ENCODE data around the gene TRA2B. TPM values are rescaled to one million over a fixed set of nuclear protein-coding genes. Genes with fewer than 3 reads are reported as not detected.

The TRA2B gene
- total RNA-seq, 2 experiments from 2014 or later, result 194 to 195 TPM

DNA sequence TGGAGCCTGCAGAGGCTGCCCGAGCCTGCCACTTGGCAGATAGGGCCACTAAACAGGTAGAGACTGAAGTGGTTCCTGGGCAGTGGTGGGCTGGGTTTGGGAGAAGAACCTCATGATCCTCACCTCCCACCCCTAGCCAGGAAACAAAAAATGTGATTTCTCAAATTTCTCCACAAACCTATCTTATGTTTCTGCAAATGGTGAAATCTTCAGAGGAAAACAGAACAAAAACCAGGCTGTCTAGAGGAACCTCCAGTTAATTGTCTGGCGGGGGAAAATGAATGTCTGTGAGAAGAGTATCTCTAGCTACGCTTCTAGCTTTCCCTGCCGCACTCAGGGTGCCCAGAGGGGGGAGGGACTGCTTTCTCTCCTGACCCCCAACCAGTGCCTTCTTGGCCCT is 55.9 kb downstream of the TRA2B start:
- DNase-seq, result no peak
- CTCF ChIA-PET, result interaction anchor here (1.4 kb wide), 1 partner anchor 61 kb away, joined by 3 read pairs; no protein-coding TSS in a partner anchor
- H3K9me3 Mint-ChIP-seq, result no peaks in the 10 kb centered on the region
- no peak overlapping the region for H3K27ac Mint-ChIP-seq
- H3K36me3 Mint-ChIP-seq (ENCODE audit: low read depth), result no peaks in the 10 kb centered on the region
- H3K4me3 Mint-ChIP-seq, result no peak overlapping the region
- POLR2A ChIA-PET, result no interaction called here
- H3K27me3 Mint-ChIP-seq, result peaks cover 10% of the 10 kb centered on the region
- H3K4me1 Mint-ChIP-seq, result no peaks in the 10 kb centered on the region

DNA sequence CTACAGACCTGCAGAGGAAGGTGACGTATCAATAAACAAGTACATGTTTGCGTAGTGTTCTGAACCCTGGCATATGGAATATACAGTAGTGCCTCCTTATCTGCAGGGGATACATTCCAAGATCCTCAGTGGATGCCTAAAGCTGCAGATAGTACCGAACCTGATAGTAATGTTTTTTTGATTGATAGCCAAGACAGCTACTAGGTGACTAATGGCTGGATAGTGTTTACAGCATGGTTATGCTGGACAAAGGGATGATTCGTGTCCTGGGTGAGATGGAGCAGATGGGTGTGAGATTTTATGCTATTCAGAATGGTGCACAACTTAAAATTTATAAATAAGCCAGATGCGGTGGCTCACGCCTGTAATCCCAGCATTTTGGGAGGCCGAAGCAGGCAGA is 57.2 kb downstream of the TRA2B start:
- H3K4me1 Mint-ChIP-seq, result no peaks in the 10 kb centered on the region
- ChIA-PET POLR2A (no interaction called here), CTCF (no interaction called here)
- no peak for DNase-seq
- H3K9me3 Mint-ChIP-seq, result no peaks in the 10 kb centered on the region
- no peaks in the 10 kb centered on the region for H3K36me3 Mint-ChIP-seq (ENCODE audit: low read depth)
- H3K27me3 Mint-ChIP-seq, result peaks cover 10% of the 10 kb centered on the region
- no peak overlapping the region for H3K4me3 Mint-ChIP-seq
- no peak overlapping the region for H3K27ac Mint-ChIP-seq

DNA sequence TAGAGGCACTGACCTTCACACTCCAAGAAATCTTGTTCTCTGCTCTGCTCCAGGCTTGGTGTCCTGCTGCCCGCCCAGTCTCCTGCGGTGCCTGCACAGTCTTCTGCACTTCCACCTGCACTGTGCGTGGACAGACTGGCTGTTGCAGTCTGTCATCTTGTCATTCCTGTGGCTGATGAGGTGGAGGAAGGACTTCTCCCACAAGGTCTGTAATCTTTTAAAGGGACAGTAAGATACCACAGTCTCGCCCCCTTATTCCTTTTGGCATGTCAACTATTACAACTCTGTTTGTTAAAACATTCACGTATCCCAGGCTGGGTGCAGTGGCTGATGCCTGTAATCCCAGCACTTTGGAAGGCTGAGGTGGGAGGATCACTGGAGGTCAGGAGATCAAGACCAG is 58.9 kb downstream of the TRA2B start:
- no peak overlapping the region for H3K27ac Mint-ChIP-seq
- H3K4me1 Mint-ChIP-seq, result no peaks in the 10 kb centered on the region
- H3K27me3 Mint-ChIP-seq, result peaks cover 10% of the 10 kb centered on the region
- ChIA-PET POLR2A (no interaction called here), CTCF (interaction anchor here (0.7 kb wide), 1 partner anchor 603 kb away, joined by 3 read pairs; no protein-coding TSS in a partner anchor)
- H3K9me3 Mint-ChIP-seq, result no peaks in the 10 kb centered on the region
- no peak for DNase-seq
- H3K4me3 Mint-ChIP-seq, result no peak overlapping the region
- H3K36me3 Mint-ChIP-seq (ENCODE audit: low read depth), result no peaks in the 10 kb centered on the region

DNA sequence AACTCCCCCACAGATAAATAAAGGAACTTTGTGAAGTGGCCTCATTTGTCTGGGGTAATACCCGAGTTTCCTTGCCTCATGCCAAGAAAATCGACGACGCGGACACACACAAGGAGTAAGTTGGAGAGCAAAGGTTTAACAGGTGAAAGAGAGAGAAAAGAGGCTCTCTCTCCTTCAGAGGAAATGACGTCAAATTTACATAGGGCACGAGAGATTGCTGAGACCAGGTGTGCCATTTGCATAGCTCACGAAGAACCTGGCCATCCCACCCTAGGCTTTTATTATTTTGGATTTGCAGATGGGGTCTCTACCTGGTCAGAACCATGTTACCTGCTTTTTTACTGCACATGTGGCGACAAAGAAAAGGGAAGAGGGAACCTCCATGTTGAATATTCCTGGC is 63.7 kb downstream of the TRA2B start:
- H3K36me3 Mint-ChIP-seq (ENCODE audit: low read depth), result no peaks in the 10 kb centered on the region
- no peak overlapping the region for H3K27ac Mint-ChIP-seq
- POLR2A ChIA-PET, result no interaction called here
- no peak overlapping the region for H3K4me3 Mint-ChIP-seq
- H3K27me3 Mint-ChIP-seq, result peaks cover 5% of the 10 kb centered on the region
- no peak for DNase-seq
- no peaks in the 10 kb centered on the region for H3K9me3 Mint-ChIP-seq
- CTCF ChIA-PET, result no interaction called here
- H3K4me1 Mint-ChIP-seq, result no peaks in the 10 kb centered on the region

DNA sequence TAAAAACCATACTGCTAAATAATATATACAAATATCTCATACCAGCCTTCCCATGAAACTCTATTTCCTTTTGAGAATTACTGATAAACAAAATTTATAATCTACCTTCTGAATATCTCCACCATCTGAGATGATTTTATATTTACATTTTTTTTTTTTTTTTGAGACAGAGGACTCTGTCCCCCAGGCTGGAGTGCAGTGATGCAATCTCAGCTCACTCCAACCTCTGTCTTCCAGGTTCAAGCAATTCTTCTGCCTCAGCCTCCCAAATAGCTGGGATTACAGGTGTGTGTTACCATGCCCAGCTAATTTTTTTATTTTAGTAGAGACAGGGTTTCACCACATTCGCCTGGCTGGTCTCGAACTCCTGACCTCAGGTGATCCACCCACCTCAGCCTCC is 70.2 kb downstream of the TRA2B start:
- POLR2A ChIA-PET, result no interaction called here
- H3K4me1 Mint-ChIP-seq, result no peaks in the 10 kb centered on the region
- no peaks in the 10 kb centered on the region for H3K36me3 Mint-ChIP-seq (ENCODE audit: low read depth)
- CTCF ChIA-PET, result no interaction called here
- no peaks in the 10 kb centered on the region for H3K9me3 Mint-ChIP-seq
- no peak for DNase-seq
- H3K4me3 Mint-ChIP-seq, result no peak overlapping the region
- H3K27ac Mint-ChIP-seq, result no peak overlapping the region
- H3K27me3 Mint-ChIP-seq, result peaks cover 23% of the 10 kb centered on the region

DNA sequence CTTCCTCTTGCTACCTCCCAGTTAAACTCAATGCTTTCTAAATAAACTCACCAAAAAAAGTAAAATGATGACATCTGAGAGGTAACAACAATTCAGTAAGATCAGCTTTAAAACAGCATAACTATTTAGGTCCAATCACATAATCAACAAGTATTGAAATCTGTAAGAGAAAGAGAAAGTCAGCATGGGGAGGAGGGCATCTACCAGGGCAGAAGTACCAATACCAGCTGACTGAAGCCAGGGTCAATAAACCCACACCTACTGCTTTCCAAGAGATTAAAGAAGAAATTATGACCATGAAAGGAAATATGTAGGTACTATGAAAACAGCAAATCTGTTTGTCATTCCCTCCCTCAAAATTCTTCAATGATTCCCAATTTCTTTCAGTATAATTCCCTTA is 70.8 kb downstream of the TRA2B start:
- Mint-ChIP-seq H3K9me3 (no peaks in the 10 kb centered on the region), H3K27ac (no peak overlapping the region), H3K27me3 (peaks cover 23% of the 10 kb centered on the region), H3K36me3 (ENCODE audit: low read depth) (no peaks in the 10 kb centered on the region), H3K4me1 (no peaks in the 10 kb centered on the region), H3K4me3 (no peak overlapping the region)
- ChIA-PET POLR2A (no interaction called here), CTCF (no interaction called here)
- no peak for DNase-seq

DNA sequence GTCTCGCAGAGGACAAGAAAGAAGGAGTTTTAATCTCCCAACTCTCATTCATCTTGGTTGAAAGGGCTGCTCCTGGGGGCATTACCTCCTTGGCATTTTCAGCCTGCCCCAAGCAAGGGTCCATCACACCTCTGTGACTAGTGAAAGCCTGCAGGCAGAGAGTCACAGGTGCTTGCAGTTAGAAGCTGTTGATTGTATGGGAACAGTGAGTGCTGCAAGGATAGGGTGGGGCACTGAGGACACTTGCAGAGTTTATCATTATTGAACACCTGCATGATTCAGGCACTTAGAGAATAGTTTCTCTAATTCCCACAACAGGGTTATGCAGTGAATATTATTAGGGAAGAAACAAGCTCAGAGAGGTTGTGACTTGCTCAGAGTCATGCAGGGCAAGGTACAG is 71.3 kb downstream of the TRA2B start:
- no peak overlapping the region for H3K4me3 Mint-ChIP-seq

More for the DNA sequence above, 71.3 kb downstream of the TRA2B start:
- Mint-ChIP-seq H3K4me1 (no peaks in the 10 kb centered on the region), H3K27me3 (peaks cover 23% of the 10 kb centered on the region), H3K27ac (no peak overlapping the region), H3K9me3 (no peaks in the 10 kb centered on the region), H3K36me3 (ENCODE audit: low read depth) (no peaks in the 10 kb centered on the region)
- POLR2A ChIA-PET, result no interaction called here
- CTCF ChIA-PET, result no interaction called here
- DNase-seq, result no peak

Other genes starting within 250 kb of the TRA2B start
- gene IGF2BP2, start 113.0 kb downstream of the TRA2B start, total RNA-seq, result under 1 TPM; 0.13 to 0.40 TPM
- 1 to 10 TPM; 2.5 to 3.3 TPM for gene ETV5, start 171.1 kb upstream of the TRA2B start, total RNA-seq

Measured in activated CD4-positive, alpha-beta memory T cell treated with anti-CD3 and anti-CD28 coated beads, Interleukin-2, amount 10 ng/mL, durations not matched to agents 7 days and 5 days (primary cell).